Sigmoid colon (tissue), 7 donors: Measurements from ENCODE around the gene TPCN2. TPM values are rescaled to one million over a fixed set of nuclear protein-coding genes. Genes with fewer than 3 reads are reported as not detected.
A peak's percentile ranks its signal among the peaks of the same experiment; 100 is the strongest.

Experiments used
- DNase-seq: peaks from one replicate; pipeline ENCODE4 v3.0.0-alpha.2; 2019
- H3K27ac ChIP-seq, 4 donors: fragments of 200-600 bp; sonication (generic); one replicate each; pipeline ENCODE4 v1.5.1; 2016 to 2019; ENCODE audit warnings: mild to moderate bottlenecking in 1 of 4
- H3K27me3 ChIP-seq, 3 donors: fragments of 200-600 bp; sonication (generic); one replicate each; pipeline ENCODE4 v1.5.1; 2019; ENCODE audit warnings: mild to moderate bottlenecking in 1 of 3
- H3K36me3 ChIP-seq, 4 donors: fragments of 200-600 bp; sonication (generic); one replicate each; pipeline ENCODE4 v1.5.1; 2016 to 2019
- H3K4me1 ChIP-seq, 4 donors: fragments of 200-600 bp; sonication (generic); one replicate each; pipeline ENCODE4 v1.5.1; 2017 to 2019
- H3K4me3 ChIP-seq, 4 donors: fragments of 200-600 bp; sonication (generic); one replicate each; pipeline ENCODE4 v1.5.1; 2017 to 2019; ENCODE audit warnings: mild to moderate bottlenecking in 2 of 4, moderate library complexity in 1 of 4
- H3K9me3 ChIP-seq, 4 donors: fragments of 200-600 bp in 3 of 4; sonication (generic) in 3 of 4; one replicate each; pipeline versions ENCODE4 v1.5.1 to v1.6.1; 2013 to 2019
- CTCF ChIP-seq, 4 experiments: fragments of 450-650 bp in 3 of 4; fragments of 200-600 bp in 1 of 4; IDR thresholded peaks; one replicate each; pipeline ENCODE4 v1.5.1; 2016 to 2019; ENCODE audit warnings: antibody characterized with exemption in 4 of 4, mild to moderate bottlenecking in 3 of 4, moderate library complexity in 2 of 4
- EP300 ChIP-seq, 4 donors: sonication (generic); formaldehyde crosslinking; IDR thresholded peaks; one replicate each; pipeline ENCODE4 v1.6.1; 2017; ENCODE audit warnings: antibody characterized with exemption in 4 of 4
- POLR2A ChIP-seq, 2 donors: fragments of 450-650 bp; IDR thresholded peaks; one replicate each; pipeline ENCODE4 v1.6.1; 2016; ENCODE audit warnings: antibody characterized with exemption in 2 of 2, mild to moderate bottlenecking in 2 of 2, moderate library complexity in 2 of 2
- POLR2AphosphoS5 ChIP-seq, 4 donors: sonication (generic); formaldehyde crosslinking; IDR thresholded peaks; one replicate each; pipeline ENCODE4 v1.6.1; 2017; ENCODE audit warnings: antibody characterized with exemption in 4 of 4
- WGBS, 2 donors: extraction: QIAGEN DNeasy Blood & Tissue Kit; methylation state at CpG; one replicate each; pipeline ENCODE4 v1.1.7; 2013; 5-methylcytosine and 5-hydroxymethylcytosine counted together
- intact Hi-C: fragments of 100-400 bp; cut with DNase I; formaldehyde crosslinking; loops from one replicate; pipeline ENCODE4 v1.15.1; 2023
- polyA plus RNA-seq, 3 donors: library from polyadenylated mRNA; stranded (reverse); fragments of 200-250 nt; gene quantifications; one replicate each; pipeline ENCODE4 v1.2.3, GENCODE V29; 2013
- total RNA-seq, 4 donors: library from RNA; depleted of rRNA; stranded (reverse); fragments of >200 nt; gene quantifications; one replicate each; pipeline ENCODE4 v1.1.0, GENCODE V29; 2016
- donor health status: healthy with polysubstance abuse.
- donor health status: Bipolar disorder and iron deficiency.
- donor health status: healthy.

TPCN2 gene
- total and polyA plus RNA-seq, 7 donors: 1.6 to 43.5 (median 17.5) TPM

GRCh38 chr11:69062873-69063651 is 14.3 kb downstream of the TPCN2 start:
- peaks cover 34 to 62% (median 45%) of the 10 kb centered on the region in 4 donors for H3K36me3 ChIP-seq
- H3K4me1 ChIP-seq: peaks cover 0 to 61% (median 44%) of the 10 kb centered on the region in 4 donors
- WGBS, 2 donors: 93% methylated on average over 34 of the region's 34 CpGs
- intact Hi-C loops: no loop called here
- TF ChIP-seq CTCF (IDR thresholded peaks at IDR 0.05): no peak
- TF ChIP-seq POLR2AphosphoS5 (IDR thresholded peaks at IDR 0.05): no peak
- TF ChIP-seq POLR2A (IDR thresholded peaks at IDR 0.05): no peak
- TF ChIP-seq EP300 (IDR thresholded peaks at IDR 0.05): no peak
- no peaks in the 10 kb centered on the region for H3K27me3 ChIP-seq
- H3K4me3 ChIP-seq: no peak overlapping the region
- peak overlapping the region in 2 of 4 donors; percentile 9 to 42 for H3K27ac ChIP-seq
- DNase-seq: no peak
- H3K9me3 ChIP-seq: no peaks in the 10 kb centered on the region

GRCh38 chr11:69063652-69064260 is 15.0 kb downstream of the TPCN2 start:
- Histone ChIP-seq H3K27me3 (no peaks in the 10 kb centered on the region), H3K27ac (peak overlapping the region in 2 of 4 donors; percentile 9 to 42), H3K4me1 (peaks cover 0 to 57% (median 44%) of the 10 kb centered on the region in 4 donors), H3K36me3 (peaks cover 28 to 55% (median 40%) of the 10 kb centered on the region in 4 donors), H3K9me3 (no peaks in the 10 kb centered on the region), H3K4me3 (no peak overlapping the region)
- TF ChIP-seq CTCF (IDR thresholded peaks at IDR 0.05) (no peak), POLR2AphosphoS5 (IDR thresholded peaks at IDR 0.05) (no peak), EP300 (IDR thresholded peaks at IDR 0.05) (no peak), POLR2A (IDR thresholded peaks at IDR 0.05) (no peak)
- DNase-seq: no peak
- 92% methylated on average over 14 of the region's 14 CpGs for WGBS, 2 donors
- intact Hi-C loops: no loop called here

- no peaks in the 10 kb centered on the region for H3K9me3 ChIP-seq
- intact Hi-C loops: no loop called here
- no peak for DNase-seq
- no peak overlapping the region for H3K4me3 ChIP-seq
- H3K27me3 ChIP-seq: no peaks in the 10 kb centered on the region
- H3K27ac ChIP-seq: peak overlapping the region in 1 of 4 donors; percentile 79
- WGBS, 2 donors: 87 to 90% methylated on average over 16 of the region's 16 CpGs
- H3K36me3 ChIP-seq: peaks cover 21 to 47% (median 33%) of the 10 kb centered on the region in 4 donors
- peaks cover 0 to 52% (median 44%) of the 10 kb centered on the region in 4 donors for H3K4me1 ChIP-seq
- no peak for TF ChIP-seq EP300 (IDR thresholded peaks at IDR 0.05)
- no peak for TF ChIP-seq POLR2A (IDR thresholded peaks at IDR 0.05)
- TF ChIP-seq CTCF (IDR thresholded peaks at IDR 0.05): no peak
- TF ChIP-seq POLR2AphosphoS5 (IDR thresholded peaks at IDR 0.05): no peak
These were observed 15.7 kb downstream of the TPCN2 start for GRCh38 chr11:69064394-69064957.

GRCh38 chr11:69065147-69065710 is 16.5 kb downstream of the TPCN2 start:
- H3K4me1 ChIP-seq: peaks cover 0 to 44% (median 40%) of the 10 kb centered on the region in 4 donors
- no peak for TF ChIP-seq POLR2AphosphoS5 (IDR thresholded peaks at IDR 0.05)
- TF ChIP-seq EP300 (IDR thresholded peaks at IDR 0.05): no peak
- no peak for TF ChIP-seq CTCF (IDR thresholded peaks at IDR 0.05)
- no peak for TF ChIP-seq POLR2A (IDR thresholded peaks at IDR 0.05)
- H3K36me3 ChIP-seq: peaks cover 20 to 41% (median 31%) of the 10 kb centered on the region in 4 donors
- H3K9me3 ChIP-seq: no peaks in the 10 kb centered on the region
- no peak overlapping the region for H3K4me3 ChIP-seq
- peak overlapping the region; percentile 34 to 79 (median 66) for H3K27ac ChIP-seq
- no peaks in the 10 kb centered on the region for H3K27me3 ChIP-seq
- intact Hi-C loops: no loop called here
- WGBS, 2 donors: 80 to 82% methylated on average over 19 of the region's 19 CpGs
- no peak for DNase-seq
